ENCODE results near the gene SNX3. TPM values are rescaled to one million over a fixed set of nuclear protein-coding genes. Genes with fewer than 3 reads are reported as not detected.

The SNX3 gene
- total RNA-seq, 1 donor from 2014 or later, result 122 TPM

- Histone ChIP-seq H4K20me1 (ENCODE audit: low read depth) (peaks cover 98% of the 10 kb centered on the region), H3K4me3 (peak overlapping the region; percentile 42), H3F3A (ENCODE audit: low read depth) (peaks cover 65% of the 10 kb centered on the region), H3K79me2 (ENCODE audit: low read depth) (no peaks in the 10 kb centered on the region), H3K4me2 (peak overlapping the region; percentile 83), H3K9ac (no peak overlapping the region), H3K9me3 (ENCODE audit: low read depth) (no peaks in the 10 kb centered on the region), H3K27me3 (peaks cover 100% of the 10 kb centered on the region), H3K4me1 (peaks cover 79% of the 10 kb centered on the region), H3K36me3 (no peaks in the 10 kb centered on the region), H3K27ac (no peak overlapping the region), H2AFZ (replicated peaks) (peak overlapping the region; percentile 40)
- Mint-ChIP-seq H3K36me3 (no peaks in the 10 kb centered on the region), H3K9me3 (no peaks in the 10 kb centered on the region), H3K27ac (no peak overlapping the region), H3K4me1 (peaks cover 53% of the 10 kb centered on the region), H3K27me3 (ENCODE audit: insufficient read depth, low read depth) (peaks cover 96% of the 10 kb centered on the region), H3K4me3 (peak overlapping the region; percentile 80)
- peak; percentile 77 for DNase-seq (ENCODE audit: low spot score)
- TF ChIP-seq EZH2phosphoT487 (IDR thresholded peaks at IDR 0.05), result no peak
- no peak for TF ChIP-seq CTCF (IDR thresholded peaks at IDR 0.05)
- TF ChIP-seq EZH2 (IDR thresholded peaks at IDR 0.05), result no peak
Observed at GRCh38 chr6:108167449-108168089, 93.3 kb downstream of the SNX3 start.

- peak; percentile 14 for TF ChIP-seq EZH2phosphoT487 (IDR thresholded peaks at IDR 0.05)
- no peak for TF ChIP-seq CTCF (IDR thresholded peaks at IDR 0.05)
- TF ChIP-seq EZH2 (IDR thresholded peaks at IDR 0.05), result peak; percentile 45
- no peak overlapping the region for H3K9ac ChIP-seq
- Mint-ChIP-seq H3K4me3 (peak overlapping the region; percentile 80), H3K36me3 (no peaks in the 10 kb centered on the region), H3K27me3 (ENCODE audit: insufficient read depth, low read depth) (peaks cover 95% of the 10 kb centered on the region), H3K4me1 (peaks cover 53% of the 10 kb centered on the region), H3K9me3 (peaks cover 2% of the 10 kb centered on the region), H3K27ac (no peak overlapping the region)
- H3K4me3 ChIP-seq, result peak overlapping the region; percentile 42
- peak; percentile 62 for DNase-seq (ENCODE audit: low spot score)
- H3K4me2 ChIP-seq, result peak overlapping the region; percentile 83
- no peak overlapping the region for H3K27ac ChIP-seq
- peaks cover 86% of the 10 kb centered on the region for H3K4me1 ChIP-seq
- H2AFZ ChIP-seq (replicated peaks), result peak overlapping the region; percentile 40
- no peaks in the 10 kb centered on the region for H3K9me3 ChIP-seq (ENCODE audit: low read depth)
- H3K79me2 ChIP-seq (ENCODE audit: low read depth), result no peaks in the 10 kb centered on the region
- H3K27me3 ChIP-seq, result peaks cover 100% of the 10 kb centered on the region
- peaks cover 63% of the 10 kb centered on the region for H3F3A ChIP-seq (ENCODE audit: low read depth)
- H4K20me1 ChIP-seq (ENCODE audit: low read depth), result peaks cover 98% of the 10 kb centered on the region
- no peaks in the 10 kb centered on the region for H3K36me3 ChIP-seq
Observed at GRCh38 chr6:108166664-108167448, 94.0 kb downstream of the SNX3 start.

DNA sequence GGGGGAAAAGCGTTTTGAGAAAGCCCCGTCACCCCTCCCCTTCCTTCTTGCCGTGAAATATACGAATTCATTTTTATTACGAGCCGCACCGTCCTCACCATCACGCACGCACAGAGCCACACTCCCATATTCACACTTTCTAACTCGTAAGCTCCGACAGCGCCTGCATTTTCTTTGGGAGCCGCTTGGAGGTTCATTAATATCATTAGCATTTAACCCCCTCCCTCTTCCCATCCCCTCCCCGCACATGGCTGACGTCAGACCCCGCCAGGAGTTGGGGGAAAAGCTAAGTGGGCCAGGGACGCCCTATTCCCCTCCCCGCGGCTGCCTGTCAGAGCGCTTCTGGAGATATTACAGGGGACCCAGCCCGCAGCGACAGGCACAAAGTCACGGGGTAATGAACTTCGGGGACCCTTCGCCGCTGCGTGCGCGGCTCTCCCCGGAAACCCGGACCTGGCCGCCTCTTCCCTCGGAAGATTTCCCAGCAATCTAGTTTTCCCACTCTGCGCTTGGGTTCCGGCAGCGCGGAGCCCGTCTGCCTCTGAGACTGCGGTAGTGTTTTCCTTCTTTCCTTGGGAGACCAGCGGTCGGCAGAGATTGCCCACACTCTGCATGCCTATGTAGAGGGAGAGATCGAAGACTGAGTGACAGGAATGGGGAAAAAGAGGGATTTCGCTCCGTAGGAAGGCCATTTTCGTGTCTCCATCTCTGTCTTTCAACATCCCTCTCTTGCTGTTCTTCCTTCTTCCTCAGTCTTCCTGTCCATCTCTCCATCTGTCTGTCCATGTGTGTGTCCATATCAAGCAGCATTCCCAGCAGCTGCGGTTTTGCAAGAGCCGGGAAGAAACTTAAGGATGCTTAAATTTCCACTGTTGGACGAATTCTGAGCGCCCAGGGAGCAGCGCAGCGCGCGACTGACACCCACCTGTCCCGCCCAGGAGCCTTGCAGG, 94.9 kb downstream of the SNX3 start, which contains the start of gene NR2E1:
Gene NR2E1, plus strand, starts transcription at position 309 of the 950 bp plus-strand sequence. CDS start 744 bp downstream, outside the sequence.
- TF ChIP-seq EZH2phosphoT487 (IDR thresholded peaks at IDR 0.05) (peak; percentile 91), EZH2 (IDR thresholded peaks at IDR 0.05) (peak; percentile 95), CTCF (IDR thresholded peaks at IDR 0.05) (peak; percentile 26)
- H3K36me3 Mint-ChIP-seq, result no peaks in the 10 kb centered on the region
- H4K20me1 ChIP-seq (ENCODE audit: low read depth), result peaks cover 94% of the 10 kb centered on the region
- H3K9me3 Mint-ChIP-seq, result peaks cover 2% of the 10 kb centered on the region
- H3K27ac Mint-ChIP-seq, result no peak within 1 kb of the TSS
- peak within 1 kb of the TSS; percentile 83 for H3K4me2 ChIP-seq
- H3K4me1 Mint-ChIP-seq, result peaks cover 48% of the 10 kb centered on the region
- H3K4me3 ChIP-seq, result peak within 1 kb of the TSS; percentile 42
- no peaks in the 10 kb centered on the region for H3K79me2 ChIP-seq (ENCODE audit: low read depth)
- H3K36me3 ChIP-seq, result no peaks in the 10 kb centered on the region
- H2AFZ ChIP-seq (replicated peaks), result peak within 1 kb of the TSS; percentile 1
- no peak within 1 kb of the TSS for H3K9ac ChIP-seq
- H3K4me3 Mint-ChIP-seq, result peak within 1 kb of the TSS; percentile 80
- H3K27me3 Mint-ChIP-seq (ENCODE audit: insufficient read depth, low read depth), result peaks cover 95% of the 10 kb centered on the region
- H3K27me3 ChIP-seq, result peaks cover 100% of the 10 kb centered on the region
- H3K27ac ChIP-seq, result no peak within 1 kb of the TSS
- H3K4me1 ChIP-seq, result peaks cover 89% of the 10 kb centered on the region
- DNase-seq (ENCODE audit: low spot score), result peak; percentile 65
- H3F3A ChIP-seq (ENCODE audit: low read depth), result peaks cover 58% of the 10 kb centered on the region
- H3K9me3 ChIP-seq (ENCODE audit: low read depth), result no peaks in the 10 kb centered on the region

All from neural progenitor cell (in vitro differentiated cells).